Amniotic epithelial cell (primary cell): ENCODE measurements around the gene GBP1.

Source experiments
- DNase-seq: peaks from one replicate; pipeline ENCODE4 v3.0.0-alpha.2; 2010; ENCODE audit warnings: low read depth

The GBP1 gene

GRCh38 chr1:89008511-89008910 lies 56.5 kb downstream of the GBP1 start:
- no peak for DNase-seq

GRCh38 chr1:89005286-89006151 lies 59.5 kb downstream of the GBP1 start:
- DNase-seq: no peak
